NCI-H524 (cell line): Measurements from ENCODE around the gene NDN.
"Not testable (repeated sequence)": the region's sequence is repeated elsewhere in the genome, so short reads cannot be mapped to it uniquely, and the experiment has no call there.

Source experiments
- DNase-seq, 2 experiments: peaks; one replicate each; lab custom pipeline; 2025; lab: John Stamatoyannopoulos, UW

NDN gene

GRCh38 chr15:23687143-23687470, at the start of gene NDN:
TSS of gene NDN (minus strand) at chr15:23687305. CDS start at chr15:23687217, 88 bp downstream.
- DNase-seq, result peak; percentile 25 to 46

DNA sequence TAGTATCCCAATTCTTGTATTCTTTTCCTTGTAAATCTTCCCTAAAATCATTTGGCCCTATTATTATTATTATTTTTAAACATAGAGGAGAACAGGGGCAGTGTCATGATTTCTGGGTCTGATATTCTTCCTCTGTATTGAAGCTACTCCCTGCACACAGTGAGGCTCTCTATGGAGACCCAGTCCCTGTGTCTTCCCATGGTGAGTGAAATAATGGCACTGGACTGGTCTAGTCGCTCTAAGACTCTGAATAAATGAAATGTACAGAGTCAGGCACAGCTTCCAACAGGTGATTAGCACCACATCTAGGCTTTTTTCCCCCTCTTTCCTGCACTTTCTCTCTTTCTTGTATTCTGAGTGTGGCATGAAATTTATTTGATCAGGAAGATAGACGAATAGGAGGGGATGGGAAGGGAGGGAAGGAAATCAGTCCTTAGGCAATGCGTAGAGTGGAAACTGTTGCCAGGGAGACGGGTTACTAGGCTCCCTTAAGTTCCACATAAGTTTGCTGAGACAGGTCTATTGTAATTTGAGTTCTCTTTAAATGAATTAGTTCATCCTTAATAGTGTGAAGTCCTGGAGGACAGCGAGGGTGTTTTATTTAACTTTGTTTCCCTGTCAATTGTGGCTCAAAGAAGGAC, 49.0 kb upstream of the NDN start:
- DNase-seq, result no peak

DNA sequence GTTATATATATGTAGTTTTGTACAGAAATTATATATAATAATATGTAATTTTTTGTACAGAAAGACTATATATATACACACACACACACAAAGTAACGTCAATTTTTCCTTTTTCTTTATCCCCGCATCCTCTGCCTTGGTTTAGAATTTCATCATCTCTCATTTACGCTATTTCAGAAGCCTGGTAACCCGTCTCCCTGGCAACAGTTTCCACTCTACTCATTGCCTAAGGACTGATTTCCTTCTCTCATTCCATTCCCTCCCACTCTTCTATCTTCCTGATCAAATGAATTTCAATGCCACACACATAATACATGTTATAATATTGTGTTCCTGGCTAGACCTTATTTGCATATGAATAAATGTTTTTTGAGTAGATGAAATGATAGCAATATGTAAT, 47.8 kb upstream of the NDN start:
- DNase-seq, result peak in 1 of 2 experiments; percentile 1

- not testable (repeated sequence) for DNase-seq
Observed at GRCh38 chr15:23713874-23714656, 27.0 kb upstream of the NDN start.

GRCh38 chr15:23708332-23708731, 21.2 kb upstream of the NDN start:
- DNase-seq, result no peak

- no peak for DNase-seq
Observed at GRCh38 chr15:23695282-23695681, 8.2 kb upstream of the NDN start.

- no peak for DNase-seq
Observed at GRCh38 chr15:23694592-23694991, 7.5 kb upstream of the NDN start.

- DNase-seq, result peak; percentile 47 to 77
Observed at GRCh38 chr15:23690450-23690852, 3.3 kb upstream of the NDN start.

DNA sequence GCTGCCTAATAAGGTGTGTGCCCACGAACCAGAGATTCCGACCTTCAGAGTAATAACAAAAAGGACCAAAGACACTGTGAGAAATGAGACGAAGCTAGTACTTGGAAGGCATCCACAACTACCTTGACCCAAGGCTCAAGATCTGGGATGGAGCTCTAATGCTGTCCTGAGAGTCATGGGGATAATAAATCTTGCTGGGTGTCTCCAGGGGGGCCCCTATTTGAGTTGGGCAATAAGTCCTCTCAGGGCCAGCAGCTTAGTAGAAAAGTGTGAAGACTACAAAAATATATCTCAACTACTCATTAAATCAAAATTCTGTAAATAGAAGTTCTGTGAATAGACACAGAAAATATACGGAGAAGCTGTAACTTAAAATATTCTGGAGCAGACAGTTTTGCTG, 2.9 kb upstream of the NDN start:
- no peak for DNase-seq

- peak in 1 of 2 experiments; percentile 12 for DNase-seq
Observed at GRCh38 chr15:23686466-23687142, 501 bp downstream of the NDN start.

DNA sequence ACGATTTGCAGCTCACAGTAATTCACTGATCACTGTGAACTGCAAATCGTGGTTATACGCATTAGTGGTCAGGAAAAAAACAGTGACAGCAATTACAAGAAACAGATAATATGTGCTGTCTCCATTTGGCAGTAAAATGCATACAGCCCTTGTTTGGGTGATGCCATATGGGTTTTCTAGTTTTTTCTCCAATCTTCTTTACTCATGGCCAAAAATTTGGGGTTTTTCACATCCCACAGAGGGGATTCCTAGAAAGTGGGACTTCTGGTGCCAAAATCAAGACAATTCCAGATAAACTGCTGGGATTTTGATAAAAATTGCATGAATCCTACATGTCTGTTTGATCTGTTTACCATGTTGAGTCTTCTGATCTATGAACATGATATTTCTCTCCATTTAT, 15.6 kb downstream of the NDN start:
- DNase-seq, result no peak

GRCh38 chr15:23670970-23671369, 16.1 kb downstream of the NDN start:
- no peak for DNase-seq

DNA sequence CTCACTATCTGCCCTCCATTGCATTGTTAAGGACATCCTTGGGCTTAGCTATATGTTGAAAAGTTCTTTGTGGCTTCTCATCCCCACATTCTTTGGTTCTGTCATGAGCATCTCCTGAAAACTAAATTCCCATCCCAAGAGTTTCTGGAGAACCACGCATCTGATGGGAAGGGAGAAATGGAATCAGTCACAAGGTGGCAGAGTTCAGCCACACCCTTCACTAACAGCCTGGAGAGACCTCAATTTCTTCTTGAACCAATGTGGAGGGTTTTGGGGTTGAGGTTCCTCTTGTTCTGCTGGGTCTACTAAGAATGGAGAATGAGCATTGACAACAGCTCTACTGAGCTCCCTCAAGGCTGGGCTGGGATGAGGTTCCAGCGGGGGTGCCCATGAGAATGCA, 23.9 kb downstream of the NDN start:
- no peak for DNase-seq

DNA sequence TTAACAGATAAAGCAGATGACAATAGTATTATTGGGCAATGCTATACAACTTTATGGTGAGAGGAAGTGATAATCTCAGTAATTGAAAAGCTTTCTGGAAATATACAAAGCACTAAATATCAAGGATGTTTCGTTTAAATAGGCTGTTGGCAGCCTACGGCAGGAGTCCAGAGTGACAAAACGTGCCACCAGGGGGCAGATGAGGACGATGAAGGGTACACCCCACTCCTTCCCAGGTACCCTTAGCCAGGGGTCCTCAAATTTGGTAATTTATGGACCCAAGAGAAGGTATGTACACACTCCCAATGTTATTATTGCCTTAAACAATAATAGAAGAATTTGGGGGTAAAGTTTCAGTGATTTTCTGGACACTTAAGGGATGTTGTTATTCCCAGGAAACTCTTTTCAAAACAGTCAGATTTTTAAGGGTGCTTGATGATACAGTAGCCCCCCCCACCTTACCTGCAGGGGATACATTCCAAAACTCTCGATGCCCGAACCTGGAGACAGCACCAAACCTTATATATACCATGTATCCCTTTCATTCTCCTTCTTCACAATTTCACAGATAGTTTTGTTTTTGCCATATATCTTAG, 38.1 kb downstream of the NDN start:
- peak; percentile 13 to 67 for DNase-seq

DNA sequence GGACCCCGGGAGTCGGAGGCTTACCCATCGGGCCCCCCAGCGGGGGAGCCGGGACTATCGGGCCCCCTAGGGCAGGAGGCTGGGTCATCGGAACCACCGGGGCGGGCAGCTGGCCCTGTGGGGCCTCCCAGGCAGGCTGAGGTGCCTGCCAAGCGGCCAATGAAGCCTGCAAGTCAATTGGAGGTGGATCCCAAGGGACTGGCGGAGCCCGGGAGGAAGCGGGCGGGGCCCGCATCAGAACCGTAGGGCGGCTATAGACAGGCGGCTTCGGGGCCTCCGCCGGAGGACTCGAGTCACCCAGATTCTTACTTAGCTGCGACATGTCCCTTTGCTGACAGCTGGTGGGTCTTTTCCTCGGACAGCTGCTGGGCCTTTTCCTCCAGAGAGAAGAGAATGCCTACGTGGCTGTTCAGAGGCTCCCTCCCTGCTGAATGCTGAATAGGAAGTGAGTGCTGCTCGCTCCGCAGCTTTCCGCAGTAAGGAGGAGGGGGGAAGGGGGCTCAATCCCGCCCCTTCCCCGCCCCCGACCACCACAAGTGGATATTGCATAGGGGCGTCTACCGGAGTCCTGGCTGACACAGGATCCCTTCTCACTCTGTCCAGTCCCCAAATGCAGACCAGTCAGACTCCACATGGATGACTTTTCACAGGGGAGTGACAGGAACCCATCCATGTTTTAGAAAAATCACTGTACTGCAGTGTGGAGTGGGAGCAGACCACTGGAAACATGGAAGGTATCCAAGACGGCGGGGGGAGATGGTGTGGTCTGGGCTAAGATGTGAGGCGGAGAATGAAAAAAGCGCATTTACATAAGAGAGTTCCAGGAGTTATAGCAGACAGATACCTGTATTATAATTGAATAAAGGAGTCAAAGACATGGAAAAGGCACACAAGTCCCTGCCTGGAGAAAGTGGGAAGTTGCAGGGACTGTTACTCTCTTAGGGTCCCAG, 39.4 kb downstream of the NDN start, which contains the start of gene MAGEL2:
TSS of gene MAGEL2 (minus strand) at position 447 of the 950 bp plus-strand sequence. CDS start at position 322, 125 bp downstream.
- peak; percentile 59 to 85 for DNase-seq

- DNase-seq, result no peak
Observed at GRCh38 chr15:23647001-23647295, 40.2 kb downstream of the NDN start.

- no peak for DNase-seq
Observed at GRCh38 chr15:23646165-23647000, 40.7 kb downstream of the NDN start.

DNA sequence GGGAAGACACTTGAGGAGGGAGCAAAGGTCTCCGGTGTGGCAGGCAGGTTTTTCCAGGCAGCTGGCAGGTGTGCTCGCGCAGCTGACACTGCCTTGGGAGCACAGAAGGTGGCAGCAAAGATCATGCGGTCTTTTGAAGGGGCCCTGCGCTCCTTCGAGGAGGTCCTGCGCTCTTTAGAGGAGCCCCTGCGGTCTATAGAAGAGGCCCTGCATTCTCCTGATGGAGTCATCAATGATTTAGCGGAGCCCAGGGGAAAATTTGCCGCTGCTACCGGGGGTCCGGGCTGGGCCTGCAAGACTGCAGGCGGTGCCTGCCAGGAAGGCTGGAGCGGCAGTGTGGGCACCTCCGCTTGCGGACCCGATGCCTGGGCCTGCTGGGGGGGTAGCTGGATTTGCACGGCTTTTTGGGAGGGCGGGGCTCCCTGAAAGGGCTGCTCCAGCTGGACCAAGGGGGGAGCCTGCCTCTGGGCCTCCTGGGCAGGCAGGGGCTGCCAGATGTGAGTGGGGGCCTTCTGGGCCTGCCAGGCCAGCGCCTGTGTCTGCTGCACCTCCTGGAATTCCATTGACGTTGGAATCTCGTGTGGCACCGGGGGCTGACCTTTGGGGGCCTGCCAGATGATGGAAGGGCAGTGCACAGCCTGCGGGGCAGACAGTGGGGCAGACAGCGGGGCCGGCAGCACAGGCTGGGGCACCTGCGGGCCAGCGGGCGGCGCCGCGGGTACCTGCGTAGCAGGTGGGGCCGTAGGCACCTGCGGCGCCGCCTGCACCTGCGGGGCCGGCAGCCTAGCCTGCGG, 41.5 kb downstream of the NDN start:
- peak in 1 of 2 experiments; percentile 19 for DNase-seq

DNA sequence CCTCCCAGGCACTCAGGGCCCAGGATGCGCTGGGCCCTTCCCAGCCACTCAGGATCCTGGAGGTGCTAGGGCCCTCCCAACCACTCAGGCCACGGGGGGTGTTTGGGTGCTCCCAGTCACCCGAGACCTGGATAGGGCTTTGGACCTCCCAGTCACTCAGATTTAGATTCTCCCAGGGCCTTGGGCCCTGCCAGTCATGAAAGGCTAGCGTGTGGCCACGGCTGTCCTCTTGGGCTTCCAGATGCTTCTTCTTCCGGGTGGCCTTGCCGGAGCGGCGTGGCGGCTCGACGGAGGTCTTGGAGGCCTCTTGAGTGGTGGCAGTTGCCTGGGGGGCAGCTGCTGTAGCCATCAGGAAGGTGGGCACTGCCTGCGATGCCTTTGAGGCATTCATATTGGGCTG, 42.3 kb downstream of the NDN start:
- no peak for DNase-seq
